Mesendoderm (in vitro differentiated cells): ENCODE measurements around the gene TBC1D21.
A peak's percentile ranks its signal among the peaks of the same experiment; 100 is the strongest.

Source experiments
- DNase-seq: peaks from one replicate; pipeline ENCODE4 v3.0.0; 2013
- H2AK5ac ChIP-seq: 2 replicates; pipeline ENCODE4 v1.6.1; 2013; ENCODE audit warnings: low read length, inconsistent platforms
- H2BK120ac ChIP-seq: 2 replicates; pipeline ENCODE4 v1.6.1; 2013; ENCODE audit warnings: low read depth, mild to moderate bottlenecking, low read length, moderate library complexity, mixed read lengths
- H2BK15ac ChIP-seq: replicated peaks from 2 replicates; pipeline ENCODE4 v1.6.1; 2013; ENCODE audit warnings: low read depth, mild to moderate bottlenecking, moderate library complexity
- H2BK5ac ChIP-seq: 2 replicates; pipeline ENCODE4 v1.6.1; 2013; ENCODE audit warnings: low read length, inconsistent platforms
- H3K18ac ChIP-seq: 2 replicates; pipeline ENCODE4 v1.6.1; 2013; ENCODE audit warnings: mild to moderate bottlenecking, low read length, mixed read lengths
- H3K23ac ChIP-seq: one replicate; pipeline ENCODE4 v1.6.1; 2013; ENCODE audit warnings: low read length
- H3K27ac ChIP-seq: 2 replicates; pipeline ENCODE4 v1.5.1; 2013; ENCODE audit warnings: low read depth, mild to moderate bottlenecking, inconsistent platforms, low read length, moderate library complexity
- H3K27me3 ChIP-seq: 2 replicates; pipeline ENCODE4 v1.6.1; 2013; ENCODE audit warnings: low read length, control low read depth, mild to moderate bottlenecking, inconsistent platforms; ENCODE audit not compliant: insufficient read depth, poor library complexity
- H3K36me3 ChIP-seq: 2 replicates; pipeline ENCODE4 v1.6.1; 2013; ENCODE audit warnings: low read length, inconsistent platforms; ENCODE audit not compliant: control insufficient read depth, insufficient read depth
- H3K4ac ChIP-seq: one replicate; pipeline ENCODE4 v1.6.1; 2013; ENCODE audit warnings: low read depth, mild to moderate bottlenecking, low read length, moderate library complexity
- H3K4me1 ChIP-seq: 2 replicates; pipeline ENCODE4 v1.6.1; 2013; ENCODE audit warnings: low read depth, low read length, inconsistent platforms; ENCODE audit not compliant: control insufficient read depth
- H3K4me2 ChIP-seq: 2 replicates; pipeline ENCODE4 v1.6.1; 2013; ENCODE audit warnings: low read length
- H3K4me3 ChIP-seq: 2 replicates; pipeline ENCODE4 v1.5.1; 2013; ENCODE audit warnings: mild to moderate bottlenecking, low read length
- H3K56ac ChIP-seq: one replicate; pipeline ENCODE4 v1.6.1; 2013; ENCODE audit warnings: low read length
- H3K79me1 ChIP-seq: 2 replicates; pipeline ENCODE4 v1.6.1; 2013; ENCODE audit warnings: low read length, inconsistent platforms
- H3K79me2 ChIP-seq: 2 replicates; pipeline ENCODE4 v1.6.1; 2013; ENCODE audit warnings: mild to moderate bottlenecking, low read length; ENCODE audit not compliant: control insufficient read depth, insufficient read depth
- H3K9ac ChIP-seq: 2 replicates; pipeline ENCODE4 v1.6.1; 2013; ENCODE audit warnings: low read length, inconsistent platforms
- H4K5ac ChIP-seq: one replicate; pipeline ENCODE4 v1.6.1; 2013; ENCODE audit warnings: low read length
- H4K8ac ChIP-seq: one replicate; pipeline ENCODE4 v1.6.1; 2013; ENCODE audit warnings: low read depth, mild to moderate bottlenecking, control low read depth, low read length, moderate library complexity
- WGBS: extraction: QIAGEN DNeasy Blood & Tissue Kit; methylation state at CpG from one replicate; pipeline ENCODE4 v1.1.7; 2013; ENCODE audit warnings: low lambda C conversion rate, missing lambda C conversion rate; ENCODE audit not compliant: insufficient coverage; ENCODE audit errors: extremely low coverage; 5-methylcytosine and 5-hydroxymethylcytosine counted together

TBC1D21 gene

DNA sequence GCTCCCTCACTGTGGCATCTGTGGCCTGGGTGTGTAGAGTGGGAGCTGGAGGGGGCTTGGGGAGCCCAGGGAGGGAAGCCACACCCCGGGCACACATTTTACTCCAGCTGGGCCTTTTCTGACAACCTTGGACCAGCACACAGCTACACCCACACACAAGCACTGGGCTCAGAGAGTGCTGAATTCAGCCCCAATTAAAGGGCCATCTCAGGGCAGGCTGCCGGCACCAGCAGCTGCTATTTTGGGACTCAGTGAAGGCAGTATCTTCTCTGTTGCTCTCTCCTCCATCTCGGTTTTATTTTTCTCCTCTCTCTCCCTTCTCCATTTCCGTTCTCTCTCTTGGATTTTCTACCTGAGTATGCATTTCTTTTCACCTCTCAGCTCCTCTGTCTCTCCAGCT lies 19.1 kb upstream of the TBC1D21 start:
- Histone ChIP-seq H3K36me3 (no peaks in the 10 kb centered on the region), H2BK15ac (no peak overlapping the region), H3K9ac (no peak overlapping the region), H2BK120ac (no peak overlapping the region), H3K4me3 (no peak overlapping the region), H3K4me2 (no peak overlapping the region), H3K79me2 (no peaks in the 10 kb centered on the region), H4K5ac (no peak overlapping the region), H3K23ac (no peak overlapping the region), H3K27me3 (no peaks in the 10 kb centered on the region), H2AK5ac (no peak overlapping the region), H3K56ac (no peak overlapping the region), H3K18ac (no peak overlapping the region), H3K4me1 (no peaks in the 10 kb centered on the region), H3K4ac (no peak overlapping the region), H3K79me1 (no peaks in the 10 kb centered on the region), H2BK5ac (no peak overlapping the region), H3K27ac (no peak overlapping the region), H4K8ac (no peak overlapping the region)
- no peak for DNase-seq
- WGBS = no CpG with 5 or more reads among the region's 4 CpGs

DNA sequence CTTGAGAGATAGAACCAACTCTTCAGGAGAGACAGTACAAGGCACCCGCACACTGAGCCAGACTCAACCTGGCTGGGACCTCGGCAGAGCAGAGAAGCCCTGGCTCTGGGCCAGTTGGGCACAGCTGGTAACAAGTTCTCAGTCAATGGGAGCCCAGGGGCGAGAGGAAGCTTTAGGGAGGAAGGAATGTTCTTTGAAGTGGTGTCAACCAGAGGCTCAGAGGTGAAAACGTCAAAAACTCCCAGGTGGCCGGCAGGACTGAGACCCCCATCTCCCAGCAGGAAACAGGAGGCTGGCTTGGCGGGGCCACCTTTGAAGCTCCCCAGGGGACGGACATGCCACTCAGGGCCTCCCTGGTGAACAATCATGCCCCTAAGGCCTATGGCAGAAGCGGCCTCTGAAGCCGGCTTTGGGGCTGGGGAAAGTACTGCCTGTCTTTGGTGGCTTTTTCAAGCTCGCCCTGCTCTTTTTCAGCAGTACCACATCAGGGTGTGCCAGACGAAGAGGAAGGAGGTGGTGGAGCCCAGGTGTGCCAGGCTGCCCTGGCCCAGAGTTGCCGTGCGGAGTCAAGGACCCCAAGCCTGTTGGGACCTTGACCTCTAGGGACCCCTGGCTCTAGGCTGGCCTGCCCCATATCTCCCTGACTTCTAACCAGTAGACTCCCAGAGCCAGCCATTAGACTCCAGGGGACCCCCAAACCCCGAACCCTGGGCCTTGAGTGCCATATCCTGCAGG lies 16.7 kb upstream of the TBC1D21 start:
- Histone ChIP-seq H2AK5ac (no peak overlapping the region), H3K23ac (no peak overlapping the region), H3K4ac (no peak overlapping the region), H3K56ac (no peak overlapping the region), H3K79me2 (no peaks in the 10 kb centered on the region), H3K27ac (no peak overlapping the region), H3K36me3 (no peaks in the 10 kb centered on the region), H4K5ac (no peak overlapping the region), H3K18ac (no peak overlapping the region), H3K4me2 (no peak overlapping the region), H3K27me3 (no peaks in the 10 kb centered on the region), H2BK120ac (no peak overlapping the region), H2BK5ac (no peak overlapping the region), H3K4me1 (no peaks in the 10 kb centered on the region), H2BK15ac (no peak overlapping the region), H3K9ac (no peak overlapping the region), H3K79me1 (no peaks in the 10 kb centered on the region), H3K4me3 (no peak overlapping the region), H4K8ac (no peak overlapping the region)
- no peak for DNase-seq
- WGBS = no CpG with 5 or more reads among the region's 14 CpGs

DNA sequence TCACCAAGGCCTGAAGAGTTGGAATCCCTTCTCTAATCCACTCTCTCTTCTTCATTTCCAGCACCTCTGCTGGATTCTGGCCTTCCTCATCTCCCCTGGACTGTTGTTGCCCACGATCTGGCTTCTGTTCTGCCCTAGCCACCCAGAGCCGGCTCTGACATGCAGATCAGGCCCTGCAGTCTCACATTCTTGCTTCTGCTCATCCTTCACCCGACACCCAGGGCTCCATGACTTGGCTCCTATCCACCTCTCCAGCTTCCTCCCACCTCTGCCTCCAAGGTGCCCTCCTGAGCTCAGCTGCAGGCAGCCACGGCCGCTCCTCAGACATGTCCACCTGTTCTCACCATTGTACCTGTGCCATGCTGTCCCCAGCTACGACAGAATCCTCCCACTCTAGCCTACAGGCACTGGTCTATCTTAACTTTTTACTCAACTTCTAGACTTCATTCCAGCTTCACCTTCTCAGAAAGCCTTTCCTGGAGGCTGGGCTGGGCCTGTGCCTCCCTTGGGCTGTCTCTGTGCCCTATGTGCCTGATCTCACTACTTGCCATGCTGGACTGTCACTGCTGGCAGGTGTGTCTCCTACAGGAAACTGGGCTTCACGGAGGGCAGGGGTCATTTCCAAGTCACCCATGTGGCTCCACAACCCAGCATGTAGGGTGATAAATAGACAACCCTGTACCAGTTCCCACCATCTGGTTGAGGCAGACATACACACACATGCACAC lies 16.0 kb upstream of the TBC1D21 start:
- H3K4me2 ChIP-seq = no peak overlapping the region
- no peak overlapping the region for H4K5ac ChIP-seq
- H2BK5ac ChIP-seq = no peak overlapping the region
- no peaks in the 10 kb centered on the region for H3K36me3 ChIP-seq
- H2BK120ac ChIP-seq = no peak overlapping the region
- no peak overlapping the region for H3K56ac ChIP-seq
- H3K4me1 ChIP-seq = no peaks in the 10 kb centered on the region
- no CpG with 5 or more reads among the region's 7 CpGs for WGBS
- no peak overlapping the region for H3K18ac ChIP-seq
- H3K4ac ChIP-seq = no peak overlapping the region
- no peak for DNase-seq
- H2AK5ac ChIP-seq = no peak overlapping the region
- H3K27me3 ChIP-seq = no peaks in the 10 kb centered on the region
- H3K79me1 ChIP-seq = no peaks in the 10 kb centered on the region
- no peak overlapping the region for H2BK15ac ChIP-seq
- H4K8ac ChIP-seq = no peak overlapping the region
- H3K79me2 ChIP-seq = no peaks in the 10 kb centered on the region
- no peak overlapping the region for H3K9ac ChIP-seq
- no peak overlapping the region for H3K27ac ChIP-seq
- H3K23ac ChIP-seq = no peak overlapping the region
- H3K4me3 ChIP-seq = no peak overlapping the region

DNA sequence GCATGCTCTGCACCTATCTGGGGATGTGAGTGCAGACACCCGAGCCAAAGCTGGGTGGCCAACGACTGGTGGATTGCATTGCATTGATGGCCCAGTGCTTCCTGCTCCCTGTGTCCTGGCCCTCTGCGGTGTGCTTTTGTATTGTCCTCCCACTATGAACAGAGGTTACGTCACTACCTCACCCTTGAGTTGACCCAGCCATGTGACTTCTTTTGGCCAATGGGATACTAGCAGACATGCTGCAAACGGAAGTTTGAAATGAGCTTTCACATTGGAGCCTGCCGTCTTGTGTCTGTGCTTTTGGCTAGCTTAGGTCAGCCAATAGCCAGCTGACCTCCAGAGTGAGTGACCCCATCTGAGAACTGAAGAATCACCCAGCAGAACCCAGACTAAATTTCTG lies 15.3 kb upstream of the TBC1D21 start:
- no peak overlapping the region for H2AK5ac ChIP-seq
- H2BK15ac ChIP-seq = no peak overlapping the region
- no peak overlapping the region for H3K56ac ChIP-seq
- no peak overlapping the region for H3K18ac ChIP-seq
- peak; percentile 16 for DNase-seq
- no peak overlapping the region for H3K23ac ChIP-seq
- H3K27ac ChIP-seq = no peak overlapping the region
- no peaks in the 10 kb centered on the region for H3K79me1 ChIP-seq
- H3K4me3 ChIP-seq = no peak overlapping the region
- no peak overlapping the region for H2BK5ac ChIP-seq
- H3K4me1 ChIP-seq = no peaks in the 10 kb centered on the region
- no peak overlapping the region for H3K4me2 ChIP-seq
- H3K79me2 ChIP-seq = no peaks in the 10 kb centered on the region
- H3K36me3 ChIP-seq = no peaks in the 10 kb centered on the region
- no peaks in the 10 kb centered on the region for H3K27me3 ChIP-seq
- H3K9ac ChIP-seq = no peak overlapping the region
- no peak overlapping the region for H3K4ac ChIP-seq
- WGBS = no CpG with 5 or more reads among the region's 6 CpGs
- no peak overlapping the region for H2BK120ac ChIP-seq
- no peak overlapping the region for H4K8ac ChIP-seq
- no peak overlapping the region for H4K5ac ChIP-seq

DNA sequence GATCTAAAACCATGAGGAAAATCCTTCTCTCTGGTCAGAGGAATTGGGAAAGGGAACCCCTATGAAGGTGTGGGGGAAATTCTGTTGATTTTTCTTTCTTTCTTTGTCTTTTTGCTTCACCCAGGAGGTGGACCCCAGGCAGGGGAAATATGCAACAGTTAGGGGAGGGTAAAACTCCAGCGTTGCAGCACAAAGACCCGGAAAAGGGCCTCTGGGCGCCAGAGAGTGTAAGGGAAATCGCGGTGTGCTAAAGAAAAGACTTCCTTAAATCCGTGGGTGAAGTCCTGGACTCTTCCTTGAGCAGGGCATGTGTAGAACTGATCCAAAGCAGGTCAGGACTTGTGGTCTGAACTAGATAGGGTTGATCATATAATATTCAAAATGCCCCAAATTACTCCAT lies 11.1 kb upstream of the TBC1D21 start:
- WGBS = no CpG with 5 or more reads among the region's 6 CpGs
- DNase-seq = no peak
- Histone ChIP-seq H3K9ac (no peak overlapping the region), H4K5ac (no peak overlapping the region), H2BK120ac (no peak overlapping the region), H3K27me3 (no peaks in the 10 kb centered on the region), H2BK15ac (no peak overlapping the region), H3K4ac (no peak overlapping the region), H3K36me3 (no peaks in the 10 kb centered on the region), H3K18ac (no peak overlapping the region), H3K56ac (no peak overlapping the region), H4K8ac (no peak overlapping the region), H3K4me2 (no peak overlapping the region), H3K79me2 (no peaks in the 10 kb centered on the region), H3K4me1 (no peaks in the 10 kb centered on the region), H3K27ac (no peak overlapping the region), H2BK5ac (no peak overlapping the region), H3K79me1 (no peaks in the 10 kb centered on the region), H2AK5ac (no peak overlapping the region), H3K4me3 (no peak overlapping the region), H3K23ac (no peak overlapping the region)

DNA sequence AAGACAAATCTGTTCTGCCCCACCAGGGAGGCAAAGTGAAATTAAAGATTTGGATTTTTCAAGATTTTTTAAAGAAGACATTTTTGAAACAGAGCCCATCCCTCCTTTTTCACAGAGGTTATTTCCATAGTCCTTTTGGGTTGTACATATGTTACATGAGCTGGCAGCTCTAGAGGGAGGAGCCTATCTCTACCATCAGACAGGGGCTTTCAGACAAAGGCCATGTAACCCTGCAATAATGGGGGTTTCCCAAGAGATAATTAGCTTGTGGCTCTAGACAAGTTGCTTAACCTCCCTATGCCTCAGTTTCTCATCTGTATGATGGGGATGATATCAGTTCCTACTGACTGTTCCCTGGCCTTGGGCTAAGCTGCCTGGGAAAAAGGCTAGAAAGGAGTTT lies 8.0 kb upstream of the TBC1D21 start:
- Histone ChIP-seq H2BK15ac (no peak overlapping the region), H4K8ac (no peak overlapping the region), H3K23ac (no peak overlapping the region), H3K27ac (no peak overlapping the region), H3K36me3 (no peaks in the 10 kb centered on the region), H3K4me2 (no peak overlapping the region), H3K4me1 (no peaks in the 10 kb centered on the region), H3K9ac (no peak overlapping the region), H3K4ac (no peak overlapping the region), H3K79me1 (no peaks in the 10 kb centered on the region), H3K27me3 (no peaks in the 10 kb centered on the region), H3K4me3 (no peak overlapping the region), H4K5ac (no peak overlapping the region), H3K56ac (no peak overlapping the region), H3K79me2 (no peaks in the 10 kb centered on the region), H2BK120ac (no peak overlapping the region), H3K18ac (no peak overlapping the region), H2AK5ac (no peak overlapping the region), H2BK5ac (no peak overlapping the region)
- no peak for DNase-seq
